Muscle of back (tissue), 11 donors: ENCODE data around the gene ADGRG1. TPM values are rescaled to one million over a fixed set of nuclear protein-coding genes. Genes with fewer than 3 reads are reported as not detected.

ENCODE experiments used
- DNase-seq, 3 donors: peaks; one replicate each; pipeline versions ENCODE4 v3.0.0 to v3.0.0-alpha.2; 2013
- polyA plus RNA-seq, 10 donors: library from polyadenylated mRNA; unstranded; fragments of 120-200 nt; gene quantifications; one replicate each; pipeline ENCODE4 v1.2.1, GENCODE V29; 2013; ENCODE audit not compliant: insufficient read length in 10 of 10

ADGRG1 gene
- polyA plus RNA-seq, 10 donors = 4.4 to 19.3 (median 6.1) TPM

DNA sequence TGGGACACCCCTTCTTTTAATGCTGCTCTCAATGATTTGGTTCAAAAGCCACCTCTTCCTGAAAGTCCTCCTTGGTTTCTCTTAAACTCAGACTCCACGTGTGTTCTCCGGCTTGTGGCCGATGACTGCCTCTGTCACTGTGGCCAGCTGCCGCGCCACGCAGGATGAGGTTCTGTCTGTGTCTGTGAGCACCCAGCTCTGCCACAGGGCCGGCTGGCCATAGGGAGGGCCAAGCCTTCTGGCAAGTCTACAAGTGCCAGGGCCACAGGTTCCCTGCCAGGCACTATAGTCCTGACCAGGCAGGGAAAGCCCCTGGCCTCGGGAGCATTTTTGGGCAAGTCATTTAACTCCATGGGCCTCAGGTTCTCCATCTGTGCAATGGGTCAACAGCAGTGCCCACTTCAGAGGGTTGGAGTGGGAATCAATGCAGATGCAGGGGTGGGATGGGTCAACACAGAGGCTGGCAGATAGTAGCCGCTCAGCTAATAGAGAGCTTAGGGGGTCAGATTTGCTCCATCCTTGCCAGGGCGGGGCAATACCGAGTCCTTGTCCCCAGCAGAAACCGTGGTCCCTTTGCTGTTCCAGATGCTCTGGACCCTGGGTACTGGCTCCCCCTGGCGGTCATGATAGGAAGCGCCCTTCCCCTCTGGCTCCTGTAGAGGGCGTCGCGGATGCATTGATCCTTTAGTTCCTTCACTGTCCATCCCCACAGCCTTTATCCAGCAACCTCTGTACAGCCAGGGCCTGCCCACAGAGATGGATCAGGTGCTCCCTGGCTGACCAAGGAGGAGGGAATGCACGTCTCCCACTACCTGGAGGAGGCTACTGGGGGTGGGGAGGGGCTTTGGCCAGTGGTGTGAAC, 20.4 kb downstream of the ADGRG1 start:
- DNase-seq = peak; percentile 47 to 80 (median 71)

DNA sequence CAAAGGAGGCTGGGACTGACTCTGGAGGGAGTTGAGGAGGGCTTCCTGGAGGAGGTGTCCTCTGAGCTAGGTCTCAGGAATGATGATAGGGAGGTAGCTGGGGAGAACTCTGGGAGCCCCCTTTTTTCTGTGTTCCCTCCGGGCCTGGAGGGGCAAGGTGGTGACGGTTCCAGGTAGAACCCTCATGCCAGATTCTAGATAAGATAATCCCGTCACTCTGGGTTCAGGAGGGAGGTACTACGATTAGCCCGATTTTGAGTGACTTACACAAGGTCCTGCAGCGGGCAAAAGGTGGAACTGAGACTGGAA, 21.0 kb downstream of the ADGRG1 start:
- no peak for DNase-seq

- no peak for DNase-seq
Measured at GRCh38 chr16:57649846-57650245, 21.4 kb downstream of the ADGRG1 start.

DNA sequence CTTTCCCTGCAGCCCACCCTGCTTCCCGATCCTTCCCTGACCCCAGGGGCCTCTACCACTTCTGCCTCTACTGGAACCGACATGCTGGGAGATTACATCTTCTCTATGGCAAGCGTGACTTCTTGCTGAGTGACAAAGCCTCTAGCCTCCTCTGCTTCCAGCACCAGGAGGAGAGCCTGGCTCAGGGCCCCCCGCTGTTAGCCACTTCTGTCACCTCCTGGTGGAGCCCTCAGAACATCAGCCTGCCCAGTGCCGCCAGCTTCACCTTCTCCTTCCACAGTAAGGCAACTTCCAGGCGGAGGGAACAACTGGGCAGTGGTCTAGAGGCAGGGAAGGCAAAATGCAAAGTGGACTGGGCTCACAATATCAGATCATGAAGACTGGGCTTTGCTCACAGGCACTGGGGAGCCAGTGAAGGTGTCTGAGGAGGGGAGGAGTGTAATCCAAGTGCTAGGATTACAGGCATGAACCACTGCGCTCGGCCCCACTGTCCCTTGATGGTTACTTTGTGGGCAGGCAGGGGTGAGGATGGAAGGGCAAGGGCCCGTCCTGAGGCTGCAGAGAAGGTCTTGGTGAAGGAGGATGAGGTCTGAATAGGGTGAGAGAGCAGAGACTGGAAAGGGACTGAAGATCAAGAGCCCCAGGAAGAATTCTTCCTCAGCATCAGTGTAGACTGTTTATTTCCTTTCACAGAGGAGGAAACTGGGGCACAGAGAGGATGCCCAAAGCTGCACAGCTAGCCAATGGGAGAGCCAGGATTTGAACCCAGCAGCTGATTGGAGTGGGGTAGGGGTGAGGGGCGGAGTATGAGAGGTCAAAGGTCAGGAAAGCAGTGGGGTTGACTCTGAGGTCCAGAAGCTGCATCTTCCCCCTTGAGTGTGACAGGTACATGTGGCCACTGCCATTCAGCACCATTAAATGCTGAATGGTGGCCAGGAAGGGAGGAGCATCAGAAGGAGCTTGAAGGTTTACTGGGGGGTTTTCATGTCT, 23.2 kb downstream of the ADGRG1 start:
- DNase-seq = no peak

- DNase-seq = no peak
Measured at GRCh38 chr16:57652695-57653471, 24.5 kb downstream of the ADGRG1 start.

- DNase-seq = peak in 1 of 3 donors; percentile 47
Measured at GRCh38 chr16:57653936-57654335, 25.5 kb downstream of the ADGRG1 start.

- no peak for DNase-seq
Measured at GRCh38 chr16:57656342-57656955, 28.0 kb downstream of the ADGRG1 start.

- no peak for DNase-seq
Measured at GRCh38 chr16:57657228-57657627, 28.8 kb downstream of the ADGRG1 start.

GRCh38 chr16:57658130-57658877, 29.9 kb downstream of the ADGRG1 start:
- DNase-seq = no peak

GRCh38 chr16:57658878-57659674, 30.6 kb downstream of the ADGRG1 start:
- no peak for DNase-seq

GRCh38 chr16:57660715-57661463, 32.5 kb downstream of the ADGRG1 start:
- no peak for DNase-seq

DNA sequence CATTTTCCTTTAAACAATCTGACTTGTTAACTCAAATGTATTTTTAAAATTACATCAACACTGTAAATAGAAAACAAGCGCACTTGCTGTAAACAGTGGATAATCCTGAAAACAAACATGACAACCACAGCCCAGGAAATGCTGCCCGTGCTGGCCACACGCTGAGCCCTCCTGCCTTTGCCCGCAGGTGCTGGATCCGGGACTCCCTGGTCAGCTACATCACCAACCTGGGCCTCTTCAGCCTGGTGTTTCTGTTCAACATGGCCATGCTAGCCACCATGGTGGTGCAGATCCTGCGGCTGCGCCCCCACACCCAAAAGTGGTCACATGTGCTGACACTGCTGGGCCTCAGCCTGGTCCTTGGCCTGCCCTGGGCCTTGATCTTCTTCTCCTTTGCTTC, 33.1 kb downstream of the ADGRG1 start:
- DNase-seq = no peak

- DNase-seq = no peak
Measured at GRCh38 chr16:57661936-57662906, 33.8 kb downstream of the ADGRG1 start.

GRCh38 chr16:57663436-57663835, 35.0 kb downstream of the ADGRG1 start:
- no peak for DNase-seq

- no peak for DNase-seq
Measured at GRCh38 chr16:57663917-57664661, 35.7 kb downstream of the ADGRG1 start.

- DNase-seq = no peak
Measured at GRCh38 chr16:57664662-57665025, 36.2 kb downstream of the ADGRG1 start.

DNA sequence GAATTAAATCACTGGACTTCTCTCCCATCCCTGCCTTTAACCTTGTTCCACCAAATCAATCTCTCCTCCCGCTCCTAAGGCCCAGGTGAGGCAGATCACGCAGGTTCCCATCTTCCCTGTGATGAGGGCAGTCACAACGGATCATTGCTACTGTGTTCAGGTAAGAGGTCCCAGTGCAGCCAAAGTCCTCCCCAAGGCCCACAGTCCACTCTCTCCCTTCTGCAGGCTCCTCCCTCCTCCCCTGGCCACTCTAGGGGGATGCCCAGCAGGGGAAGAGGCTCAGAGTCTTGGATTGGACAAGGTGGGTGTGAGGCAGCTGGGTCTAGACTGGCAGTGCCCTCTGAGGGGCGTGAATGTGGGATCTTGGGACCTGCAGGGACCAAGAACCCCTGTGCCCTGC, 37.1 kb downstream of the ADGRG1 start:
- DNase-seq = no peak
